GM21619 (cell line): ENCODE measurements around the gene C1RL.
"Not testable (repeated sequence)": the region's sequence is repeated elsewhere in the genome, so short reads cannot be mapped to it uniquely, and the experiment has no call there.

Experiments
- ATAC-seq: cut with Tn5 transposase; IDR thresholded peaks from one replicate; pipeline ENCODE4 v1.9.1; 2021; ENCODE audit not compliant: unreplicated experiment

The C1RL gene

DNA sequence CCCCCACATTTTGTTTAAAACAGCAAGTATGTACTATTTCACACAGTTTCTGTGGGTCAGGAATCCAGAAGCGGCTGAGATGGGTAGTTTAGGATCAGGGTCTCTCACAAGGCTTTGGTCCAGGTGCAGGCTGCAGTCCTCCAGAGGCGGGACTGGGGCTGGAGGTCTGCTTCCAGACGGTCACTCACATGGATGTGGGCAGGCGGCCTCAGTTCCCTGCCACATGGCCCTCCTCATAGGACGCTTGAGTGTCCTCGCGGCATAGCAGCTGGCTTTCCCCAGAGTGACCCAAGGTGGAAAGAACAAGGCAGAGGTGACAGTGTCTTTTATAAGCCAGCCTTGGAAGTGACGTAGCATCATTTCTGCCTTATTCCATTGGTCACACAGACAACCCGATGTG, 7.9 kb upstream of the C1RL start:
- no peak for ATAC-seq

- no peak for ATAC-seq
These were observed 7.2 kb upstream of the C1RL start for GRCh38 chr12:7116196-7116595.

GRCh38 chr12:7114851-7115250, 5.8 kb upstream of the C1RL start:
- ATAC-seq: no peak

DNA sequence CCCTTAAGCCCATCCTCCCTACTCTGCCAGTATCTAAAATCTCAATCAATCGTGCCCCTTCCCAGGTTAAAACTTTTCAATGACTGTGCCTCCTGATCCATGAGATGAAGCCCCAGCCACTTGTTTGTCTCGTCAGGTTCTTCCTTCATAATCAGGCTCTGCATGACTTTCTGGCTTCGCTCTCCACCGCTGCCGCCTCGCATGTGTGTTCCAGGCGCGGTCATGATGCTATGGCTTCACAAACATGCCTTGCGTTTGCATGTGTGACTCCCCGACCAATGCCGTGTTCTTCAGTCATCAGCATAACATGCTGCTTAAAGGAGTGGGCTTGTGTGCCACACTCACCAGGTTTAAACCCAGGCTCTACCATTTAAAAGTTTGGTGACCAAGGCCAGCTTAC, 5.0 kb upstream of the C1RL start:
- no peak for ATAC-seq

- no peak for ATAC-seq
These were observed 4.4 kb upstream of the C1RL start for GRCh38 chr12:7113389-7113871.

- no peak for ATAC-seq
These were observed 3.0 kb upstream of the C1RL start for GRCh38 chr12:7112041-7112440.

DNA sequence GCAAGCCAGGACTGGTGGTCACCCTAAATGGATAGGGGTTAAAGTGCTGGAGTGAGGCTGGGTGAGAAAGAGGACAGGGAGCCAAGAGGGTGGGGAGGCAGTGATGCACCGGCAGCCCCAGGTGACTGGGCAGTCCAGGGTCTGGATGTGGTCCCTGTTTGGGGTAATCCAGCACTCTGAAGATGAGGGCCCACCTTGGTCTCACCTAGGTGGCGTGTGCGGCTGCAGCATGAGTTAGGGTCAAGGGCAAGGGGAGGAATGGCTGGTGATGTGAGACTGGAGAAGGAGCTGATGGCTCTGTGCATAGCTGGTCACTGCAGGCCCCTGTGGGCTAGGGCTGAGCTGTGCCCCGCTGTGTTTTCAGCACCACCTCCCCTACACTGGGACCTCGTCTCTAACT, 1.6 kb upstream of the C1RL start:
- ATAC-seq: no peak

DNA sequence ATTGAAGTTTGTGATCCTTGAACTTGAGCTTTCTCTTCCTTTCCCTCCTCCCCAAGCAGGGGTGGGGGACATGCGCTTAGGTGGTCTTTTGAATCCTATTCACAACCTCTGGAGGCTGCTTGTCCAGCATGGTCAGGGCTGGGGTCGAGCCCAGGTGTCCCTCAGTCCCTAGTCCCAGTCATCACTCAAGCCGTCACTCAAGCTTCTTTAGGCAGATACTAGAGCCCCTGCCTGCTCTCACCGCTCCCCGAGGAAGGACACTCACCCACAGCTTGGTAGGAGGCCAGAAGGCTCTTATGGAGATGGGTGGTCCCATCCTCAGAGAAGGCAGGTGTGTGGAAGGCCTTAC, 532 bp upstream of the C1RL start:
- no peak for ATAC-seq

DNA sequence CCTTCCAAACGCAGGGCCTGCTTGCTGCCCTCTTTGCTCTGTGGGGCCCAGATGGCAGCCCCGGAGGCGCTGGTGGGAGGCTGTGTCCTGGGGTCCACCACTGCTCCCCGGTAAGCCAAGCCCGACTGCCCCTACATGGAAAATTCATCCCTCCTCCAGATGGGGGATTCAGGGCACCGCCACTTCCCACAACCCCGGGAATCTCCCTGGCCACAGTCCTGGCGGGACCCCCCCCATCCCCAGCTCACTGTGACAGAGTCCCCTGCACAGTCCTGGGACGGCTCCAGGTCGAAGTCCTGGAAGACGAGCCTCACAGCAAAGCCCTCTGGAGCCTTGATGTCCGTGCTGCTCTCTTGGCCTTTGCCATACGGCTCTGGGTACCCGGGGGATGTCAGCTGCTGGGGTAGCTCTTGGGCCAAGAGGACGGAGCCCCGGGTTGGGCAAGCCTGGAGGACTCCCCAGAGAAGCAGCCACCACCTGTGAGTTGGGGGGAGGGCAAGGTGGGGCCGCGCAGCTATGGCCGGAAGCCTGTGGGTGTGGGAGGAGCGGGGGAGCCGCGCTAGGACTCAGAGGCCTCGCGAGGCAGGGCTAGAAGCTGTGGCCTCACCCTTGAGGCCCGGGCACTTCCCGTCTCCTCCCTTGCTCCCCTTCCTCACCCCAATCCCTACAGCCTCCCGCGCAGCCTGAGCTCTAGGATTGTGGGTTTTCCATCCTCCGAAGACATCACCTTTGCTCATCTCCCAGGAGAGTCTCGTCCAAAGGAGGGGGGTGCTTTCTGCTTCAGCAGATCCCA, 815 bp downstream of the C1RL start:
- ATAC-seq: peak; percentile 93

DNA sequence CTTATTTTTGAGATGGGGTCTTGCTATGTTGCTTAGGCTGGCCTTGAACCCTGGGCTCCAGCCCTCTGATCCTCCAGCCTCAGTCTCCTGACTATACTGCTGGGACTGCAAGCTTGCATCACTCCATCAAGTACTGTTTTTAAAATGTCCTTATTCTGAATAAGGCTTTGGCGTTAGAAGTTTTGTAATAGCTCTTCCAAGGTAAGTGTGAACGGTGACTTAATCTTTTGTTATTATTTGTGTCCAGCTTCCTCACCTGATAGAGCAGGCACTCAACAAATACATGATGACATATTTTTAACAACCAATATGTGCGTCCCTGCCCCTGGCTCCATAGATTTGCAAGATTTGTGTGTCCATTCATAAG, 1.4 kb downstream of the C1RL start:
- no peak for ATAC-seq

DNA sequence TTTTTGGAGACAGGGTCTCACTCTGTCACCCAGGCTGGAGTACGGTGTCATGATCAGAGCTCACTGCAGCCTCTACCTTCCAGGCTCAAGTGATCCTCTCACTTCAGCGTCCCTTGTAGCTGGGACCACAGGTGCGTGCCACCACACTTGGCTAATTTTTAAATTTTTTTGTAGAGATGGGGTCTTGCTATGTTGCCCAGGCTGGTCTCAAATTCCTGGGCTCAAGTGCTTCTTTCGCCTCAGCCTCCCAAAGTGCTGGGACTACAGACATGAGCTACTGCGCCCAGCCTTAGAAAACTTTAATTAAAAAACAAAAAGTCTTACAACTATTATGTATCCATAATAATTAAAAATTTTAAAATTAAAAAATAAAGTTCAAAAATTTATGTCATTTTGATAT, 1.8 kb downstream of the C1RL start:
- ATAC-seq: not testable (repeated sequence)

DNA sequence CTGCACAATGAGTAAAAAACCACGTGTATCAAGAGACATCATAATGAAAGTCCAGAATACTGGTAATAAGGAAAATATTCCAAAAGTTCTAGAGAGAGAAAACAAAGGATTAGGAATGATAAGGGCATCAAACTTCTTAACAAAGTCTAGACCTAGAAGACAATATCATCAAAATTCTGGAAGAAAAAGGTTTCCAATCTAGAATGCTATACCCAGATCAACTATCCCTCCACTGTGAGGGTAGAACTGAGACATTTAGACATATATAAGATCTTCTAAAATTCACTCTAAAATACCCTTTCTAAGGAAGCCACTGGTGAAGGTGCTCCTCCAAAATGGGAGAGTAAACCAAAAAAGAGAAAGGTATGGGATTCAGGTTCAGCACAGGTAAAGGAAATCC, 2.9 kb downstream of the C1RL start:
- no peak for ATAC-seq

DNA sequence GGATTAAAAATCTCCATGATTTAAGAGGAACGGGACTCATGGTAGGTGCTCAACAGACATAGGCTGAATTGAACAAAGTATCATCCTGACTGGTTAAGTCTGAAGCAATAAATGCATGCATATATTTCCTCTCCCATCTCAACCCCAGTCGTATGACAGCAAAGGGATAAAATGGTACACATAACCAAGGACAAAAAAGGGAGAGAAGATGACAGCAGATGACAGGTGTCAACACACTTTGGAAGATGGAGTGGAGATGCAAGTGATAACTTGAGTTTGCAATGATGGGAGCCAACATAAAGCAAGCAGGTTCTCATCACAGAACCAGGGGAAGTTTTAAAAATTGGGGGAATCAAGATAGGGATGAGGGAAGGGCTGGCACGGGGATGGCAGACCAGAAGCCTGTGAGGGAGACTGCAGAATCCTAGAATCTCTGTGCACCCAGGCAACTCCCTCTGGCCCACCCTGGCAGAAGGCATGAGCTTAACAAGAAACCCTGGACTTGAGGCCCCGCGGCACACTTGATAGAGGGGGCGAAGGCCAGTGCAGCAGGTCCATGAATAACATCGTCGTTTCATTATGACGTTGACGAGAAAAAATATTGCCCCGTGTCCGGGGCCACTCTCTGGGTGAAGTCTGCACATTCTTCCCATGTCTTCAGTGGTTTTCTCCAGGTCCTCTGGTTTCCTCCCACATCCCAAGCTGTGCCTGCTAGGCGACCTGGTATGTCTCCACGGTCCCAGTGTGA, 5.0 kb downstream of the C1RL start:
- no peak for ATAC-seq

DNA sequence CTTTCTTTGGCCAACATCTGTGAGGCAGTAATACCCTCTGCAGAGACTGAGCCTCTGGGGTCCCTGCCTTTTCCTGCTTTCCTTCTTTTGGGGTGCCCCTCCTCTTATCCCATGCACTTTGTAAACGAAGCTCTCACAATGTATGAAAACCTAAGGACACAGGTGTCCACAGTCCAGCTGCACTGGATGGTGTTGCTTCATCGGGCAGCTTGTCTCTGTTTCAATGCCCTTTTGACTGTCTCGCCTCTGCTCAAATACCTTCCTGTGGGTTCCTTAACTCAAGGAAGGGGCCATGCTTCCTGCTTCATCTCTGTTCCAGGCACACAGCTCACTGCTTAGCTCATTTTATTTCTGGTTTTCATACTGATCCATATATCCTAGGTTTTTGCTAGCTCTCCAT, 6.4 kb downstream of the C1RL start:
- no peak for ATAC-seq

- ATAC-seq: no peak
These were observed 7.3 kb downstream of the C1RL start for GRCh38 chr12:7101694-7102131.

DNA sequence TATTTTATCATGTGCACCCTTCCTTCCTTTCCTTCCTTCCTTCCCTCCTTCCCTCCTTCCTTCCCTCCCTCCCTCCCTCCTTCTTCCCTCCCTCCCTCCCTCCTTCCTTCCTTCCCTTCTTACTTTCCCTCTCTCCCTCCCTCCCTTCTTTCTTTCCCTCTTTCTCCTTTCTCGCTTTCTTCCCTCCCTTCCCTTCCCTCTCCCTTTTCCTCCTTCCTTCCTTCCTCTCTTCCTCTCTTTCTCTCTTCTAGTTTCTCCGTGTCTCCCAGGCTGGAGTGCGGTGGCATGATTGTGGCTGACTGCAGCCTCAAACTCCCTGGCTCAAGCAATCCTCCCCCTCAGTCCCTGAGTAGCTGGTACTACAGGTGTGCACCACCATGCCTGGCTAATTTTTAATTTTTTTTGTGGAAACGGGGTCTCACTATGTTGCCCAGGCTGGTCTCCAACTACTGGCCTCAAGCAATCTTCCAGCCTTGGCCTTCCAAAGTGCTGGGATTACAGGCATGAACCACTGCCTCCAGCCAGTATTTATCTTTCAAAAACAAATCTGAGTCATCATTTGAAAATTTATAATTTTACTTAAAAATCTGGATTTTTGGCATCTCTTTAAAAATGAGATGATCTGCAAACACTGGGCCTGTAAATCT, 7.8 kb downstream of the C1RL start:
- ATAC-seq: no peak

DNA sequence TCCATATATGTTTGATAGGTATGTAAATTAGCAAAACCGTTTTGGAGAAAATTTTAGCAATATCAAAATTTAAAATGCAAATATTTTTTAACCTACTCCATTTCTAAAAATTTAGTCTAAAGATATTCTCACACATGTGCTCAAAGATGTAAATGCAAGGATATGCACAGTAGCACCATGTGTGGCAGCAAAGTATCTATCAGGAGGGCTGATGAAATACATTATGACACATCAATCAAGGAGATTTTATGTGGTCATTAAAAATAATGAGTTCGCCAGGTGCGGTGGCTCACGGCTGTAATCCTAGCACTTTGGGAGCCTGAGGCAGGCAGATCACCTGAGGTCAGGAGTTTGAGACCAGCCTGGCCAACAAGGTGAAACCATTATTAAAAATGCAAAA, 8.8 kb downstream of the C1RL start:
- no peak for ATAC-seq

DNA sequence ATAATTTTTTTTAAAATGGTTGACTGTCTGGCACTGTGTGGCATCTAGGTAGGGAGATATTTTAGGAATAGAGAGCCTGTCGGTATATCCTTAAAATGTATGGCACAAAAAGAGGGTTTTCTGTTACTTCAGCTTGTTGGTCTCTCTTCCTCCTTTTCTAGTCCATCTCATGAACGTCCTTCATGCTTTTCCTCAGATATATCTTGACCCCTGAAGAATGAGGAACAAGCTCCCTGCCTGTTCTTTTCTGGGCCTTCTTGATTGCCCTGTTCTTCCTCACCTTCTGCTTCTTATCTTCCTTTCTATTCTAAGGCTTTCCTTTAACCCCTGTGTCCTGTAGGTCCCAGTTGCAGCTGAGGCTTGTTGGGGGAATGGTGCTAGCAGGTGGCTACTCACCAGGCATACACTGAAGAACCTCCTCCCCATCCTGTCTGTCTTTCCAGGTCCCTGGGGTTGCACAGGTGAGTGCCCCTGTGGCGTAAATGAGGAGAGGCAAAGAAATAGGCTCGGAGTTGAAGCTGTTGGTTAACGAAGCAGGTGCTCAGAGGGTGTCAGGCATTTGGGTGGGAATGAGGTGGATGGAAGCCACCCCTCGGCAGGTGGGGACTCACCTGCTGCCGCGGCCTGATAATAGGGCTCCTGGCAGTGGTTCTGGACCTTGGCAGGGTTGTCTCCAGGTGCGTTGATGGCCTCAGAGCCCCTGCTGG, 9.6 kb downstream of the C1RL start:
- ATAC-seq: no peak

DNA sequence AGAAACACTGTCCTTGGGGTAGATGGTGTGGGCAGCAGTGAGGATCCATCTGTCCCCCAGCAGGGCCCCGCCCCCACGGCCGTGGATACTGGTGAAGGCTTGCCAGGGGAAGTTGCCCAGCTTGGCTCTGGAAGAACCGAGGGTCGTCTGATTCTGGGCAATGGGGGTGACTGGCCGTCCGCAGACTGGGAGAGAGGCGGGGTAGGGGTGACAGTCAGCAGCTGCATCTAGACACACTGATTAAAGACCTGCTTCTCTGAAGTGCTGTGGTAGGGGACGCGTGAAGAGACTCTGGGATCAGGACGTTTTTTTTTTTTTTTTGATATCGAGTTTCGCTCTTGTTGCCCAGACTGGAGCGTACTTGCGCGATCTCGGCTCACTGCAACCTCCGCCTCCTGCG, 12.0 kb downstream of the C1RL start:
- no peak for ATAC-seq

GRCh38 chr12:7096006-7096932, 12.7 kb downstream of the C1RL start:
- no peak for ATAC-seq
